Sigmoid colon (tissue), 4 donors: ENCODE results near the gene KIF4A.

Experiments used
- CTCF ChIP-seq, 4 experiments: fragments of 450-650 bp in 3 of 4; fragments of 200-600 bp in 1 of 4; IDR thresholded peaks; one replicate each; pipeline ENCODE4 v1.5.1; 2016 to 2019; ENCODE audit warnings: antibody characterized with exemption in 4 of 4, mild to moderate bottlenecking in 3 of 4, moderate library complexity in 2 of 4
- EP300 ChIP-seq, 4 donors: sonication (generic); formaldehyde crosslinking; IDR thresholded peaks; one replicate each; pipeline ENCODE4 v1.6.1; 2017; ENCODE audit warnings: antibody characterized with exemption in 4 of 4
- POLR2A ChIP-seq, 2 donors: fragments of 450-650 bp; IDR thresholded peaks; one replicate each; pipeline ENCODE4 v1.6.1; 2016; ENCODE audit warnings: antibody characterized with exemption in 2 of 2, mild to moderate bottlenecking in 2 of 2, moderate library complexity in 2 of 2
- POLR2AphosphoS5 ChIP-seq, 4 donors: sonication (generic); formaldehyde crosslinking; IDR thresholded peaks; one replicate each; pipeline ENCODE4 v1.6.1; 2017; ENCODE audit warnings: antibody characterized with exemption in 4 of 4

DNA sequence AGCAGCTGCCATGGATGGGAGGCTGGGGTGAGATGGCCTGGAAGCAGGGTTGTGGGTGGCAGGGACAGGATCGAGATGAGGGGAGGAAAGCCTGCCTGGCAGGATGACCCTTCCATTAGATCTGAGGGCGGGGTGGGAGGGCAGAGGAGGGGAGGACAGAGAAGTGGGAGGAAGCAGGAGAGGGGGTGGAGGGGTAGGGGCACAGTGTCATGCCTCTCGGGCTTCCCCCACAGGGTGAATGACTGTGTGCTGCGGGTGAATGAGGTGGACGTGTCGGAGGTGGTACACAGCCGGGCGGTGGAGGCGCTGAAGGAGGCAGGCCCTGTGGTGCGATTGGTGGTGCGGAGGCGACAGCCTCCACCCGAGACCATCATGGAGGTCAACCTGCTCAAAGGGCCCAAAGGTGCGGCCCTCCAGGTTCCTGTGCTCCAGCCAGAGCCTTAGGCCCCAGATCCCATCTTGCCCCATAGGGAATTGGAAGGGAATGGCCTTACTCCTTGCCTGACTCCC lies 159.6 kb downstream of the KIF4A start:
- TF ChIP-seq CTCF (IDR thresholded peaks at IDR 0.05) (no peak), POLR2A (IDR thresholded peaks at IDR 0.05) (no peak), POLR2AphosphoS5 (IDR thresholded peaks at IDR 0.05) (no peak), EP300 (IDR thresholded peaks at IDR 0.05) (no peak)
